PFSK-1 (cell line): Measurements from ENCODE around the gene ZKSCAN1.

Experiments
- FOXP2 ChIP-seq: optimal IDR thresholded peaks from 2 replicates; pipeline ENCODE3; 2011; ENCODE audit warnings: borderline replicate concordance, control low read depth, inconsistent platforms; ENCODE audit not compliant: insufficient read depth; ENCODE audit errors: extremely low read length, extremely low read depth
- POLR2AphosphoS5 ChIP-seq: IDR thresholded peaks from 2 replicates; pipeline ENCODE4 v1.6.1; 2012; ENCODE audit warnings: low read depth, mild to moderate bottlenecking, control low read depth, low read length, moderate library complexity
- SIN3A ChIP-seq: IDR thresholded peaks from 2 replicates; pipeline ENCODE4 v1.6.1; 2012; ENCODE audit warnings: mild to moderate bottlenecking, low read length, moderate library complexity, borderline replicate concordance; ENCODE audit not compliant: insufficient read depth
- TAF1 ChIP-seq: IDR thresholded peaks from 2 replicates; pipeline ENCODE4 v1.6.1; 2012; ENCODE audit warnings: low read length, control low read depth, borderline replicate concordance; ENCODE audit not compliant: insufficient read depth
- TF ChIP-seq, protein P1 (sequence below), 2 experiments: IDR thresholded peaks; 2 replicates each; pipeline versions ENCODE4 v1.6.1 to v1.8.0; 2011 to 2012; ENCODE audit warnings: low read depth in 2 of 2, low read length in 2 of 2, control low read depth in 1 of 2, inconsistent platforms in 1 of 2, mild to moderate bottlenecking in 1 of 2, moderate library complexity in 1 of 2; ENCODE audit not compliant: insufficient read depth in 1 of 2

ZKSCAN1 gene

DNA sequence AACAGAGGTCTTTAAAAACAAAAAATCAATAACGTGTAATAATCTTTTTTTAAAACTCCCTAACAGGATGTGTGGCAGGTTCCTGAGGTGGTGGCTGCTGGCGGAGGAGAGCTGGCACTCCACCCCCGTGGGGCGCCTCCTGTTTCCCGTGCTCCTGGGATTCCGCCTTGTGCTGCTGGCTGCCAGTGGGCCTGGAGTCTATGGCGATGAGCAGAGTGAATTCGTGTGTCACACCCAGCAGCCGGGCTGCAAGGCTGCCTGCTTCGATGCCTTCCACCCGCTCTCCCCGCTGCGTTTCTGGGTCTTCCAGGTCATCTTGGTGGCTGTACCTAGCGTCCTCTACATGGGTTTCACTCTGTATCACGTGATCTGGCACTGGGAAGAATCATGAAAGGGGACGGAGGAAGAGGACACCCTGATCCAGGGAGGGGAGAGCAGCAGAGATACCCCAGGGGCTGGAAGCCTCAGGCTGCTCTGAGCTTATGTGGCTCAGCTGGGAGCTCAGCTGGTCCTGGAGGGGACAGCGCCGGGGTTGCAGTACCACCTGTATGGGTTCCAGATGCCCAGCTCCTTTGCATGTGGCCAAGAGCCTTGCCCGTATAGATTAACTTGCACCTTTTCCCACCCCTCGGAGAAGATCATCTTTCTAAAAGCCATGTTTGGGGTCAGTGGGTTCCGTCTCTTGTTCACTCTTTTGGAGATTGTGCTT lies 22.9 kb upstream of the ZKSCAN1 start:
- TF ChIP-seq SIN3A: no peak
- TF ChIP-seq FOXP2: no peak
- no peak for TF ChIP-seq TAF1
- no peak for TF ChIP-seq POLR2AphosphoS5
- TF ChIP-seq, protein P1, sequence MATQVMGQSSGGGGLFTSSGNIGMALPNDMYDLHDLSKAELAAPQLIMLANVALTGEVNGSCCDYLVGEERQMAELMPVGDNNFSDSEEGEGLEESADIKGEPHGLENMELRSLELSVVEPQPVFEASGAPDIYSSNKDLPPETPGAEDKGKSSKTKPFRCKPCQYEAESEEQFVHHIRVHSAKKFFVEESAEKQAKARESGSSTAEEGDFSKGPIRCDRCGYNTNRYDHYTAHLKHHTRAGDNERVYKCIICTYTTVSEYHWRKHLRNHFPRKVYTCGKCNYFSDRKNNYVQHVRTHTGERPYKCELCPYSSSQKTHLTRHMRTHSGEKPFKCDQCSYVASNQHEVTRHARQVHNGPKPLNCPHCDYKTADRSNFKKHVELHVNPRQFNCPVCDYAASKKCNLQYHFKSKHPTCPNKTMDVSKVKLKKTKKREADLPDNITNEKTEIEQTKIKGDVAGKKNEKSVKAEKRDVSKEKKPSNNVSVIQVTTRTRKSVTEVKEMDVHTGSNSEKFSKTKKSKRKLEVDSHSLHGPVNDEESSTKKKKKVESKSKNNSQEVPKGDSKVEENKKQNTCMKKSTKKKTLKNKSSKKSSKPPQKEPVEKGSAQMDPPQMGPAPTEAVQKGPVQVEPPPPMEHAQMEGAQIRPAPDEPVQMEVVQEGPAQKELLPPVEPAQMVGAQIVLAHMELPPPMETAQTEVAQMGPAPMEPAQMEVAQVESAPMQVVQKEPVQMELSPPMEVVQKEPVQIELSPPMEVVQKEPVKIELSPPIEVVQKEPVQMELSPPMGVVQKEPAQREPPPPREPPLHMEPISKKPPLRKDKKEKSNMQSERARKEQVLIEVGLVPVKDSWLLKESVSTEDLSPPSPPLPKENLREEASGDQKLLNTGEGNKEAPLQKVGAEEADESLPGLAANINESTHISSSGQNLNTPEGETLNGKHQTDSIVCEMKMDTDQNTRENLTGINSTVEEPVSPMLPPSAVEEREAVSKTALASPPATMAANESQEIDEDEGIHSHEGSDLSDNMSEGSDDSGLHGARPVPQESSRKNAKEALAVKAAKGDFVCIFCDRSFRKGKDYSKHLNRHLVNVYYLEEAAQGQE (IDR thresholded peaks at IDR 0.05; ENCODE audit: insufficient read depth in 1 of 2, low read depth in 2 of 2, low read length in 2 of 2): no peak

DNA sequence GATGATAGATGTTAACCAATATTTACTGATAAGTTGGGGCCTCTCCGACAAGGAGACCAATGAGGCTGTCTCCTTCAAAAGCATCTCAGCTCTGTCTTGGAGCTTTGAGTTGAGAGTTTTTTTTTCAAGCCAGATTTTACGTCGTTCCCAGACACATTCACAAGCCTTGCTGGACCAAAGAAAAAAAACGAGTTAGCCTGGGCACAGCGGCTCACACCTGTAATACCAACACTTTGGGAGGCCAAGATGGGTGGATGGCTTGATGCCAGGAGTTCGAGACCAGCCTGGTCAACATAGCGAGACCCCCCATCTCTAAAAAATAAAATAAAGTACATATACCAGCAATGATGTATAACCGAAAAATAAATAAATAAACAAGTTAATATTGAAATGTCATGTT lies 20.6 kb upstream of the ZKSCAN1 start:
- TF ChIP-seq POLR2AphosphoS5: no peak
- TF ChIP-seq TAF1: no peak
- no peak for TF ChIP-seq SIN3A
- no peak for TF ChIP-seq FOXP2
- TF ChIP-seq, protein P1 (IDR thresholded peaks at IDR 0.05; ENCODE audit: insufficient read depth in 1 of 2, low read depth in 2 of 2, low read length in 2 of 2): no peak

GRCh38 chr7:99996755-99997544 lies 18.4 kb upstream of the ZKSCAN1 start:
- TF ChIP-seq SIN3A: no peak
- TF ChIP-seq FOXP2: no peak
- TF ChIP-seq POLR2AphosphoS5: no peak
- TF ChIP-seq, protein P1 (IDR thresholded peaks at IDR 0.05; ENCODE audit: insufficient read depth in 1 of 2, low read depth in 2 of 2, low read length in 2 of 2): no peak
- no peak for TF ChIP-seq TAF1

DNA sequence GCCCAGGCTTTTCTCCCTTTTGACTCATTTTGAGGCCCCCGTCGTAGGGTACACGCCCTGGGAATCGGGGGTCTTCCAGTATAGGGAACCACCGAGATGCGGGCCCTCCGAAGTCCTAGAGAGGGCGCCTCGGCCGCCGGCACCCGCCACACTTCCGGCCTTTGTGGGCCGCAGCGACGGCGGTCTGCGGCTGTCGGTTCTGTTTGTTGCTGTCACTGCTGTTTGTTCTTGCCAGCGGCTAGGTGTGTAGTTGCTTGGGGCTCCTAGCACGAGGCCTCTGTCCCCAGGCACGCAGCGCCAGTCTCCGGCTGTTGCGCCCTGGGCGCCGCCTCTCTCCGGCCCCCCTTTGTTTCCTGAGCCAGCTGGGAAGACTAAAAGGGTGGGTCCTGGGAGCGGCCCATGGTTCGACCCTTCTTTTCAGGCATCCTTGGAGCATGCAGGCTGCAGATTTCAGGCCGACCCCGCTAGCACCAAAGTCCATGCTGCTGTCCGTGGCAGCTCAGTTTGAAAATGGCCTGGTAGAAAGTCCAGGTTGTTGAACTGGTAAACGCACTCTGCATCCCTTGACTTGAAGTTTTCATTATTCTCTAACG lies 17.8 kb upstream of the ZKSCAN1 start:
- TF ChIP-seq POLR2AphosphoS5: no peak
- no peak for TF ChIP-seq FOXP2
- TF ChIP-seq SIN3A: no peak
- TF ChIP-seq, protein P1 (IDR thresholded peaks at IDR 0.05; ENCODE audit: insufficient read depth in 1 of 2, low read depth in 2 of 2, low read length in 2 of 2): no peak
- TF ChIP-seq TAF1: no peak
